ENCODE data around the gene FOXB1.

FOXB1 gene

GRCh38 chr15:59976480-59977271, 27.4 kb upstream of the FOXB1 start:
- Histone ChIP-seq H3K27me3 (ENCODE audit: insufficient read depth, poor library complexity, severe bottlenecking) (no peaks in the 10 kb centered on the region), H3K4me3 (replicated peaks; ENCODE audit: insufficient read depth, low read length) (no peak overlapping the region), H3K27ac (replicated peaks) (peak overlapping the region; percentile 59)
- TF ChIP-seq, protein P1, sequence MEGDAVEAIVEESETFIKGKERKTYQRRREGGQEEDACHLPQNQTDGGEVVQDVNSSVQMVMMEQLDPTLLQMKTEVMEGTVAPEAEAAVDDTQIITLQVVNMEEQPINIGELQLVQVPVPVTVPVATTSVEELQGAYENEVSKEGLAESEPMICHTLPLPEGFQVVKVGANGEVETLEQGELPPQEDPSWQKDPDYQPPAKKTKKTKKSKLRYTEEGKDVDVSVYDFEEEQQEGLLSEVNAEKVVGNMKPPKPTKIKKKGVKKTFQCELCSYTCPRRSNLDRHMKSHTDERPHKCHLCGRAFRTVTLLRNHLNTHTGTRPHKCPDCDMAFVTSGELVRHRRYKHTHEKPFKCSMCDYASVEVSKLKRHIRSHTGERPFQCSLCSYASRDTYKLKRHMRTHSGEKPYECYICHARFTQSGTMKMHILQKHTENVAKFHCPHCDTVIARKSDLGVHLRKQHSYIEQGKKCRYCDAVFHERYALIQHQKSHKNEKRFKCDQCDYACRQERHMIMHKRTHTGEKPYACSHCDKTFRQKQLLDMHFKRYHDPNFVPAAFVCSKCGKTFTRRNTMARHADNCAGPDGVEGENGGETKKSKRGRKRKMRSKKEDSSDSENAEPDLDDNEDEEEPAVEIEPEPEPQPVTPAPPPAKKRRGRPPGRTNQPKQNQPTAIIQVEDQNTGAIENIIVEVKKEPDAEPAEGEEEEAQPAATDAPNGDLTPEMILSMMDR (IDR thresholded peaks at IDR 0.05; ENCODE audit: insufficient read depth, low read length) = no peak
- peak; percentile 95 for TF ChIP-seq POLR2AphosphoS5 (IDR thresholded peaks at IDR 0.05; ENCODE audit: low read depth)
- TF ChIP-seq, protein P2, sequence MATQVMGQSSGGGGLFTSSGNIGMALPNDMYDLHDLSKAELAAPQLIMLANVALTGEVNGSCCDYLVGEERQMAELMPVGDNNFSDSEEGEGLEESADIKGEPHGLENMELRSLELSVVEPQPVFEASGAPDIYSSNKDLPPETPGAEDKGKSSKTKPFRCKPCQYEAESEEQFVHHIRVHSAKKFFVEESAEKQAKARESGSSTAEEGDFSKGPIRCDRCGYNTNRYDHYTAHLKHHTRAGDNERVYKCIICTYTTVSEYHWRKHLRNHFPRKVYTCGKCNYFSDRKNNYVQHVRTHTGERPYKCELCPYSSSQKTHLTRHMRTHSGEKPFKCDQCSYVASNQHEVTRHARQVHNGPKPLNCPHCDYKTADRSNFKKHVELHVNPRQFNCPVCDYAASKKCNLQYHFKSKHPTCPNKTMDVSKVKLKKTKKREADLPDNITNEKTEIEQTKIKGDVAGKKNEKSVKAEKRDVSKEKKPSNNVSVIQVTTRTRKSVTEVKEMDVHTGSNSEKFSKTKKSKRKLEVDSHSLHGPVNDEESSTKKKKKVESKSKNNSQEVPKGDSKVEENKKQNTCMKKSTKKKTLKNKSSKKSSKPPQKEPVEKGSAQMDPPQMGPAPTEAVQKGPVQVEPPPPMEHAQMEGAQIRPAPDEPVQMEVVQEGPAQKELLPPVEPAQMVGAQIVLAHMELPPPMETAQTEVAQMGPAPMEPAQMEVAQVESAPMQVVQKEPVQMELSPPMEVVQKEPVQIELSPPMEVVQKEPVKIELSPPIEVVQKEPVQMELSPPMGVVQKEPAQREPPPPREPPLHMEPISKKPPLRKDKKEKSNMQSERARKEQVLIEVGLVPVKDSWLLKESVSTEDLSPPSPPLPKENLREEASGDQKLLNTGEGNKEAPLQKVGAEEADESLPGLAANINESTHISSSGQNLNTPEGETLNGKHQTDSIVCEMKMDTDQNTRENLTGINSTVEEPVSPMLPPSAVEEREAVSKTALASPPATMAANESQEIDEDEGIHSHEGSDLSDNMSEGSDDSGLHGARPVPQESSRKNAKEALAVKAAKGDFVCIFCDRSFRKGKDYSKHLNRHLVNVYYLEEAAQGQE (IDR thresholded peaks at IDR 0.05; ENCODE audit: insufficient replicate concordance, low read depth) = no peak
- TF ChIP-seq SPI1 (IDR thresholded peaks at IDR 0.05; ENCODE audit: borderline replicate concordance, low read depth) = peak; percentile 99
- TF ChIP-seq GABPA (IDR thresholded peaks at IDR 0.05; ENCODE audit: low read depth) = peak; percentile 51; the same call in 1 of the 2 replicates
- peak; percentile 84 to 92 for DNase-seq (ENCODE audit: low read depth in 1 of 2, low spot score in 1 of 2)

DNA sequence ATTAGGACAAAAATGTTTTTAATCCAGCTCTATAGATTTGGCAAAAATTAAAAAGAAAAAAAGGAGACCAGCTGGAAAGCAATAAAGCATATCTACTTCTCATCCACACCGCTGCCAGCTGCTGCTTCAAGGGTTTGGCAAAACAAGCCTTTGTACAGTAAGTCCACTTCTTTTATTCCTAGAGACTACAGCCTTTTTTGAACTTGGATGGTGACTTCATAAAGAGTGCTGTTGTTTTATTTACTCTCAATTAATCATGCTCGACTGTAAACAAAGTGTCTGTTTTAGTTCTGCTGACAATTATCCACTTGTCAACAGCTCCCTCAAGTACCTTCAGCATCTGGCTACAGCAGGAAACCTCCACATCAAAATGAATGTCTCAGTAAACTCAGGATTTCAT, 12.3 kb upstream of the FOXB1 start:
- H3K27ac ChIP-seq (replicated peaks) = no peak overlapping the region
- TF ChIP-seq, protein P2 (IDR thresholded peaks at IDR 0.05; ENCODE audit: insufficient replicate concordance, low read depth) = no peak
- TF ChIP-seq GABPA (IDR thresholded peaks at IDR 0.05; ENCODE audit: low read depth) = no peak
- TF ChIP-seq POLR2AphosphoS5 (IDR thresholded peaks at IDR 0.05; ENCODE audit: low read depth) = no peak
- TF ChIP-seq, protein P1 (IDR thresholded peaks at IDR 0.05; ENCODE audit: insufficient read depth, low read length) = no peak
- TF ChIP-seq SPI1 (IDR thresholded peaks at IDR 0.05; ENCODE audit: borderline replicate concordance, low read depth) = no peak
- DNase-seq (ENCODE audit: low read depth in 1 of 2, low spot score in 1 of 2) = no peak
- peaks cover 45% of the 10 kb centered on the region for H3K27me3 ChIP-seq (ENCODE audit: insufficient read depth, poor library complexity, severe bottlenecking)
- no peak overlapping the region for H3K4me3 ChIP-seq (replicated peaks; ENCODE audit: insufficient read depth, low read length)

DNA sequence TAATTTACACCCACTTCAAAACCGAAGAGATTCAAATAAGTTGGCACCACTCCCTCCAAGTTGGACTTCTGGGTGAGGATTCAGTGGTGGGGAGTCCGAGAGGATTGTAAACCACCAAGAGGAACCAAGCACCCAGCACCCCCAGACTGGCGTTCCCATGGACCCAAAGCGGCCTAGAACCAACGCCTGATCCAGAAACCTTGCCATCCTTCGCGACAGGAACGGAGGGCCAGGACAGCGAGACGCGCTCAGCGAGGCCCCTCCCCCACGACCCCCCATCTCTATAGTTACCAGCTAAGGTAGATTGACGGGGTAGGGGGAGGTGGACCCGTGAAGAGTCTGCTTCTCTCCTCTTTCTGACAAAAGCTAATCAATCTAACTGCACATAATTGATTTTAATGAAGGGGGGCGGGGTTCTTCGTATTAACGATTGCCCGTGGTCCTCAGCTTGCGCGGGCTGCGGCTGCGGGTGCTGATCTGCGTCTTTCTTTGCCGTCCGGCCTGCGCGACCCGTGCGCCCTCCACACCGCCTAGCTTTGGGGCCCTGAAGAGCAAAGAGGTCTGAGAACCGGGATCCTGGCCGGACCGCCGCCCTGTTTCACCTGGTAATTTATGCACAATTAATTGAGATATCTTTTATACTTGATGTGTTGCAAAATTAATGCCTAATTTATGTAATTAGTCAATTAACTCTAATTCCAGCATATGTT, 10.9 kb upstream of the FOXB1 start:
- DNase-seq (ENCODE audit: low read depth in 1 of 2, low spot score in 1 of 2) = no peak
- Histone ChIP-seq H3K27me3 (ENCODE audit: insufficient read depth, poor library complexity, severe bottlenecking) (peaks cover 58% of the 10 kb centered on the region), H3K4me3 (replicated peaks; ENCODE audit: insufficient read depth, low read length) (no peak overlapping the region), H3K27ac (replicated peaks) (no peak overlapping the region)
- TF ChIP-seq, protein P2 (IDR thresholded peaks at IDR 0.05; ENCODE audit: insufficient replicate concordance, low read depth) = no peak
- TF ChIP-seq SPI1 (IDR thresholded peaks at IDR 0.05; ENCODE audit: borderline replicate concordance, low read depth) (no peak), GABPA (IDR thresholded peaks at IDR 0.05; ENCODE audit: low read depth) (no peak), POLR2AphosphoS5 (IDR thresholded peaks at IDR 0.05; ENCODE audit: low read depth) (no peak)
- TF ChIP-seq, protein P1 (IDR thresholded peaks at IDR 0.05; ENCODE audit: insufficient read depth, low read length) = no peak
